KMS-11 (cell line): ENCODE results near the gene CACNA2D3.

Experiments
- H2AFZ ChIP-seq: fragments of 200-600 bp; sonication (generic); 2 replicates; pipeline ENCODE4 v1.6.1; 2016; ENCODE audit warnings: antibody characterized with exemption, mixed run types, low read depth
- H3K27ac ChIP-seq: fragments of 200-600 bp; sonication (generic); 2 replicates; pipeline ENCODE4 v1.6.1; 2016; ENCODE audit warnings: mild to moderate bottlenecking, mixed run types
- H3K27me3 ChIP-seq: fragments of 200-600 bp; sonication (generic); 2 replicates; pipeline ENCODE4 v1.6.1; 2017; ENCODE audit warnings: mild to moderate bottlenecking, low read depth, mixed run types, moderate library complexity; ENCODE audit not compliant: insufficient read depth
- H3K36me3 ChIP-seq: fragments of 200-600 bp; sonication (generic); 2 replicates; pipeline ENCODE4 v1.6.1; 2017; ENCODE audit warnings: mild to moderate bottlenecking, mixed run types; ENCODE audit not compliant: insufficient read depth
- H3K4me1 ChIP-seq: fragments of 200-600 bp; sonication (generic); 2 replicates; pipeline ENCODE4 v1.6.1; 2016; ENCODE audit warnings: mild to moderate bottlenecking, low read depth, mixed run types; ENCODE audit not compliant: poor library complexity, severe bottlenecking
- H3K4me2 ChIP-seq: fragments of 200-600 bp; sonication (generic); 2 replicates; pipeline ENCODE4 v1.7.0; 2016; ENCODE audit warnings: mild to moderate bottlenecking, mixed run types
- H3K4me3 ChIP-seq: fragments of 200-600 bp; sonication (generic); IDR thresholded peaks from 2 replicates; pipeline ENCODE4 v1.6.1; 2017; ENCODE audit warnings: low read depth, low read length, mixed read lengths; ENCODE audit not compliant: insufficient read depth
- H3K79me2 ChIP-seq: fragments of 200-600 bp; sonication (generic); 2 replicates; pipeline ENCODE4 v1.6.1; 2016; ENCODE audit warnings: low read depth, mixed run types; ENCODE audit not compliant: insufficient read depth
- H3K9ac ChIP-seq: fragments of 200-600 bp; sonication (generic); 2 replicates; pipeline ENCODE4 v1.6.1; 2016; ENCODE audit warnings: mild to moderate bottlenecking, mixed run types
- H4K20me1 ChIP-seq: fragments of 200-600 bp; sonication (generic); 2 replicates; pipeline ENCODE4 v1.6.1; 2016; ENCODE audit warnings: mild to moderate bottlenecking, mixed run types; ENCODE audit not compliant: insufficient read depth
- TF ChIP-seq, protein P1 (sequence below): fragments of 200-600 bp; sonication (generic); conservative IDR thresholded peaks from 2 replicates; pipeline ENCODE4 v1.6.1; 2017; ENCODE audit warnings: low read depth, mild to moderate bottlenecking, antibody characterized with exemption, low read length, moderate library complexity, mixed read lengths

Gene CACNA2D3

DNA sequence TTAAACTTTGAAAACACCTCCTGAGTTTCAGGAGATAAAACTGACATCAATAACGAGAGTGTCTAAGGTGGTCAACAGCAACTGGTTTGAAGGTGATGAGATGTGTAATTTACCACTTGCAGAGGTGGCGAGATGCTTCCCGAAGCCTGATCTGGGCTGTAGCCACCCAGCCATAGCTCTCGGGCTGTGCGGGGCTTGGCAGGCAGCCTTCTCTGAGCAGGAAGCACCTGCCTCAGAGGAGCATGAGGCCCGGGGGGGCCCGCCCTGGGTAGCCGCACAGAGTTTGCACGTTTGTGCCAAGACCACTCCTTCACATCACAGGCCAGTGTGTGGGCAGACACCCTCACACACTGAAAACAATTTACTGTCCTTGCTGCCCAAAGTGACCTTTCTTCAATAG lies 220.3 kb downstream of the CACNA2D3 start:
- Histone ChIP-seq H3K27ac (no peak overlapping the region), H3K36me3 (no peaks in the 10 kb centered on the region), H3K4me1 (no peaks in the 10 kb centered on the region), H3K9ac (no peak overlapping the region), H3K79me2 (no peaks in the 10 kb centered on the region), H3K4me3 (no peak overlapping the region), H3K27me3 (no peaks in the 10 kb centered on the region), H2AFZ (no peak overlapping the region), H4K20me1 (no peaks in the 10 kb centered on the region), H3K4me2 (no peak overlapping the region)
- TF ChIP-seq, protein P1, sequence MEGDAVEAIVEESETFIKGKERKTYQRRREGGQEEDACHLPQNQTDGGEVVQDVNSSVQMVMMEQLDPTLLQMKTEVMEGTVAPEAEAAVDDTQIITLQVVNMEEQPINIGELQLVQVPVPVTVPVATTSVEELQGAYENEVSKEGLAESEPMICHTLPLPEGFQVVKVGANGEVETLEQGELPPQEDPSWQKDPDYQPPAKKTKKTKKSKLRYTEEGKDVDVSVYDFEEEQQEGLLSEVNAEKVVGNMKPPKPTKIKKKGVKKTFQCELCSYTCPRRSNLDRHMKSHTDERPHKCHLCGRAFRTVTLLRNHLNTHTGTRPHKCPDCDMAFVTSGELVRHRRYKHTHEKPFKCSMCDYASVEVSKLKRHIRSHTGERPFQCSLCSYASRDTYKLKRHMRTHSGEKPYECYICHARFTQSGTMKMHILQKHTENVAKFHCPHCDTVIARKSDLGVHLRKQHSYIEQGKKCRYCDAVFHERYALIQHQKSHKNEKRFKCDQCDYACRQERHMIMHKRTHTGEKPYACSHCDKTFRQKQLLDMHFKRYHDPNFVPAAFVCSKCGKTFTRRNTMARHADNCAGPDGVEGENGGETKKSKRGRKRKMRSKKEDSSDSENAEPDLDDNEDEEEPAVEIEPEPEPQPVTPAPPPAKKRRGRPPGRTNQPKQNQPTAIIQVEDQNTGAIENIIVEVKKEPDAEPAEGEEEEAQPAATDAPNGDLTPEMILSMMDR = no peak

DNA sequence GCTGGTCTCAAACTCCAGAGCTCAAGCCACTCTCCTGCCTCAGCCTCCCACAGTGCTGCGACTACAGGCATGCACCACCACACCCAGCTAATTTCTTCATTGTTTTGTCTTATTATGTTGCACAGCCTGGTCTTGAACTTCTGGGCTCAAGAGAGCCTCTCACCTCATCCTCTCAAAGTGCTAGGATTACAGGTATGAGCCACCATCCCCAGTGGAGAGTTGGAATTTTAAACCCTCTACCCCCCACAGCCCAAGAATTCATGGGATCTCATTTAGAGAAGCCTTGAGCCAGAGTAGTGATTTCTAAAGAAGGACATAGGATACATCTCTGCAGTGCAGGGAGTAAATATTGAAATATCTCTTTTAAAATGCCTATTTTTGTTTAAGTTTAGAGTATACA lies 221.1 kb downstream of the CACNA2D3 start:
- Histone ChIP-seq H2AFZ (no peak overlapping the region), H3K36me3 (no peaks in the 10 kb centered on the region), H3K4me3 (no peak overlapping the region), H3K27me3 (no peaks in the 10 kb centered on the region), H4K20me1 (no peaks in the 10 kb centered on the region), H3K4me2 (no peak overlapping the region), H3K27ac (no peak overlapping the region), H3K79me2 (no peaks in the 10 kb centered on the region), H3K9ac (no peak overlapping the region), H3K4me1 (no peaks in the 10 kb centered on the region)
- TF ChIP-seq, protein P1 = no peak

DNA sequence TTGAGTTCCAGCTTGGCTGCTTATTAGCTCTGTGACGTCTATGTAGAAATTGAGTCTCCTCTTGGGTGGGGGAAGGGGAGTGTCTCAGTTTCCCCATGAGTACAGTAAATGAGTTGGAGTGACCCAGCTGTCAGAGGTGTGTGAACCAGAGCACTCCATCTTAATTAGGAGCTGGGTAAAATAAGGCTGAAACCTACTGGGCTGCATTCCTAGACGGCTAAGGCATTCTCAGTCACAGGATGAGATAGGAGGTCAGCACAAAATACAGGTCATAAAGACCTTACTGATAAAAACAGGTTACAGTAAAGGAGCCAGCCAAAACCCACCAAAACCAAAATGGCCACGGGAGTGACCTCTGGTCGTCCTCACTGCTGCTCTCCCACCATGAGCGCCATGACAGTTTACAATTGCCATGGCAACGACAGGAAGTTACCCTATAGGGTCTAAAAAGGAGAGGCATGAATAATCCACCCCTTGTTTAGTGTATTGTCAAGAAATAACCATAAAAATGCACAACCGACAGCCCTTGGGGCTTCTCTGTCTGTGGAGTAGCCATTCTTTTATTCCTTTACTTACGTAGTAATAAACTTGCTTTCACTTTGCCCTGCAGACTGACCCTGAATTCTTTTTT lies 222.4 kb downstream of the CACNA2D3 start:
- TF ChIP-seq, protein P1 = no peak
- H3K79me2 ChIP-seq = no peaks in the 10 kb centered on the region
- no peak overlapping the region for H2AFZ ChIP-seq

DNA sequence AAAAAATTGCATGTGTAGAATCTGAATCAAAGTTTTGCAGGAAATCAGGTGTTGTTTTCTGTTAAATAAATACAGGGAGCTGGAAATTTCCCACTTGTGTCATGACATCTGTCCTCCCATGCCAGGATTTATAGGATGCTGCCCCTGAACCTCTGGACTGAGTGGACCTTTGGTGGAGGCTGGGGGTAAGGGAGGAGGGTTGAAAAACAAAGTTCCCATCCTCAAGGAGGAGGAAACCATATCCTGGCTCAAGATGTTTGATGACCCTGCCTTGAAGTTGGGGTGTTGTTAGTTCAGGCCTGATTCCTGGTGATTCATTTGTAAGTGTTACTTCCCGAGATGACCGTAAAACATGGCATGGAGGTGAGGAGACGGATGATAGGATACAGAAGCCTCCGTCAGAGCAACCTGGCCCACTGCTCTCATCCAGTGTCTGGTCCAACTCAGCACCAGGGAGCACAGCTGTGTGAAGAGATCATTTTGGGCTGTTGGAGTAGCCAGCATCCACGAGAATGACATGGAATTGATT lies 223.6 kb downstream of the CACNA2D3 start:
- Histone ChIP-seq H3K4me2 (no peak overlapping the region), H3K36me3 (no peaks in the 10 kb centered on the region), H3K79me2 (no peaks in the 10 kb centered on the region), H3K4me1 (no peaks in the 10 kb centered on the region), H4K20me1 (no peaks in the 10 kb centered on the region), H3K27me3 (no peaks in the 10 kb centered on the region), H3K27ac (no peak overlapping the region), H3K4me3 (no peak overlapping the region), H2AFZ (no peak overlapping the region), H3K9ac (no peak overlapping the region)
- TF ChIP-seq, protein P1 = no peak

More for the DNA sequence above, 222.4 kb downstream of the CACNA2D3 start:
- no peaks in the 10 kb centered on the region for H3K4me1 ChIP-seq
- H3K9ac ChIP-seq = no peak overlapping the region
- no peaks in the 10 kb centered on the region for H3K36me3 ChIP-seq
- no peaks in the 10 kb centered on the region for H4K20me1 ChIP-seq
- H3K4me3 ChIP-seq = no peak overlapping the region
- H3K27me3 ChIP-seq = no peaks in the 10 kb centered on the region
- H3K4me2 ChIP-seq = no peak overlapping the region
- H3K27ac ChIP-seq = no peak overlapping the region
